ENCODE measurements around the gene GMDS.

DNA sequence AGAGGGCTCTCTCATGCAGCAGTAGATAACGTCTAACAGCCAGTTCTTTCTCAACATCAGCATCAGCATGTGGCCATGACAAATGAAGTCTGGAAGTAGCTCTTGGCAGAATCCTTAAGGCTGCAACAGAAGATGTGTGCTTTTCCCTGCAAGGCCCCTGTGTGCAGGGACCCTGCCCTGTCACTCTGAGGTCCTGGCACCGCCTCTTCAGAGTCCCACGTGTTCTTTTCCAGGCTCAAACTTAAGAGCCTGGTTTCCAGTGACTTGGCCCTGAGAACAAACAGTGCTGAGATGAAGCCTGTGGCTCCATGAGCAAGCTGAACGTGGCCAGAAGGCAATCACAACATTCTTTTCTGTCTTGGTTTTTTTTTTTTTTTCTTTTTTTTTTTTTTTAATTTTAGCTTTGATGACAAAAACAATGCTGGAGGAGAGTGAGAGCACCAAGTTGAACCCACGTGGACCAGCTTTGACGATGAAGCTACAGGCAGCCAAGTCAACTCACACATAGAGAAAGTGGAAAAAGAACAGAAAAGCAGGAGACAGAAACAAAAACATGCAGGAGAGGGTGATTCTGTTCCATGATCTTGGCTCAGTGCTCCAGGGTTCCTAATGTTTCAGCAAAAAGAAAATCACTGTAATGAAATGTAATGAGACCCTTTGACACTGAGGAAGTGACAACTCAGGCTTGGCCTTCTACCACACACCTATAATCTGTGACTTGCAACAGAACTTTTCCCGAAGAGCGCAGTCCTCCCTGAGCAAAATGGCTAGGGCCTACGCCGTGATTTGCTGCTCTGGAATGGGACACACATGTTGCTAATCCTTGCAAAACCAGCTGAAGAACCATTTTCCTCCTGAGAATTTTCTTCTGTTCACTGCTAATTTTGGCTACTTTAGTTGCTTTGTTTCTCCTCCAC lies 549.6 kb downstream of the GMDS start:
- no peak for TF ChIP-seq POLR2A (IDR thresholded peaks at IDR 0.05)
- TF ChIP-seq, protein P1, sequence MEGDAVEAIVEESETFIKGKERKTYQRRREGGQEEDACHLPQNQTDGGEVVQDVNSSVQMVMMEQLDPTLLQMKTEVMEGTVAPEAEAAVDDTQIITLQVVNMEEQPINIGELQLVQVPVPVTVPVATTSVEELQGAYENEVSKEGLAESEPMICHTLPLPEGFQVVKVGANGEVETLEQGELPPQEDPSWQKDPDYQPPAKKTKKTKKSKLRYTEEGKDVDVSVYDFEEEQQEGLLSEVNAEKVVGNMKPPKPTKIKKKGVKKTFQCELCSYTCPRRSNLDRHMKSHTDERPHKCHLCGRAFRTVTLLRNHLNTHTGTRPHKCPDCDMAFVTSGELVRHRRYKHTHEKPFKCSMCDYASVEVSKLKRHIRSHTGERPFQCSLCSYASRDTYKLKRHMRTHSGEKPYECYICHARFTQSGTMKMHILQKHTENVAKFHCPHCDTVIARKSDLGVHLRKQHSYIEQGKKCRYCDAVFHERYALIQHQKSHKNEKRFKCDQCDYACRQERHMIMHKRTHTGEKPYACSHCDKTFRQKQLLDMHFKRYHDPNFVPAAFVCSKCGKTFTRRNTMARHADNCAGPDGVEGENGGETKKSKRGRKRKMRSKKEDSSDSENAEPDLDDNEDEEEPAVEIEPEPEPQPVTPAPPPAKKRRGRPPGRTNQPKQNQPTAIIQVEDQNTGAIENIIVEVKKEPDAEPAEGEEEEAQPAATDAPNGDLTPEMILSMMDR (IDR thresholded peaks at IDR 0.05) = no peak

Measured in vagina (tissue), 2 donors.